Measurements from ENCODE around the gene PMEPA1.

DNA sequence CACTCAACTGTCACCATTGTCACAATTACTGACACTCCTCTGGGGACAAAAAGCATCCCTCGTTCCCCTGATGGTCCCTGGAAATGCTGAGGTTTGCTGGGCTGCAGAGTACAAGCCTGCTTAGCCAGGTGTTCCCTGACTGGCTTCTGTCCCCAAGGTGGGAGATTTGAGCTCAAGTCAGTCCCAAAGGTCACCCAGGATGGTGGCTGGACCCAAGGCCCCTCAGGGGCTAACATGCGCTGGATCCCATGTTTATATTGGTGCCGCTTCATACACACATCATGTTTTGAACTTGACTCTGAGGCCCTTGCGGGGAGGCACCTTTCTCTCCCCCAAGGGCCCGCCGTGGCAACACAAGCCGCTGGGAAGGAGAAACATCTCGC, 44.2 kb downstream of the PMEPA1 start:
- TF ChIP-seq CTCF (IDR thresholded peaks at IDR 0.05 in 8 of 11, conservative IDR thresholded peaks at IDR 0.05 in 3 of 11) (no peak), POLR2A (IDR thresholded peaks at IDR 0.05) (no peak)
